Measurements from ENCODE around the gene PRKN. TPM values are rescaled to one million over a fixed set of nuclear protein-coding genes. Genes with fewer than 3 reads are reported as not detected.

Gene PRKN
- total and polyA plus RNA-seq, 3 experiments from 2014 or later = 0.22 to 1.0 (median 0.55) TPM

DNA sequence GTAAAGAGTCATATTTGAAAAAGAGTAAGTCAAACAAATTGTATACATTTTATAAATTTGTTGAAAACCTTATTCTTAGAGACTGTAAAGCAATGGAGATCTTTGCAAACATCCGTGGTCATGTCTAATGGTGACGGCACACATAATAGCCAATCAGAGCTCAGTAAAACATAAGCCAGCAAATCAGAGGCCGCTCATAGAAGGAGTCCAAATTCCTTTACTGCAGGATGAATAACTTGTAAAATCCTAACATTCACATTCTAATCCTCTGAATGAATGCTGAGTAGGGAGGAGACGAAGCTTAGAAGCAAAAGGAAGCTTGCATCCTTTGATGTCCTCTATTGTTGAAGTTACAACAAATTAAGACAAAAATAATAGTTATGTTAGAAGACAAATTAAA is 401.7 kb downstream of the PRKN start:
- no peak overlapping the region for H3K27ac Mint-ChIP-seq
- CTCF ChIA-PET = no interaction called here
- H3K4me1 Mint-ChIP-seq = no peaks in the 10 kb centered on the region

DNA sequence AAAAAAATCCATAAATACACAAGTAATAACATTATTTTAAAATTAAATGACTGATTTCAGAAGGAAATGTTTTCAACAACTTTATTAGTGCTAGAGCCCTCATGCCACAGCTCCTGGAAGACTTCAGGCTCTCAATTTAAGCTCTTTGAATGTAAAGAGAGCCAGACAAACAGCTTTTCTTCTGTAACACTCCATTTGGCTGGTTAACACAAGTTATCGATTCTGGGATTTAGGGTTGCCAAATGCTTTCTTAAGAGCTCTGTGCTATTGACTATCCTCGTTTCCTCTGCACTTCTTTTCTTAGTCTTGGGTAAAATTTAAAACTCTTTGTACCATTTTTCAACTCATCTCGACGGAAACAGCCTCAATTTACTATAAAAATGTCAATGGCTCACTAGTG is 402.5 kb downstream of the PRKN start:
- Histone ChIP-seq H3K4me1 (ENCODE audit: insufficient read depth, low read length) (no peaks in the 10 kb centered on the region), H3K36me3 (ENCODE audit: insufficient read depth, low read length) (no peaks in the 10 kb centered on the region), H3K27me3 (ENCODE audit: insufficient read depth, low read length, poor library complexity, severe bottlenecking) (no peaks in the 10 kb centered on the region), H3K27ac (ENCODE audit: low read depth, low read length) (no peak overlapping the region), H3K9me3 (ENCODE audit: low read length) (no peaks in the 10 kb centered on the region), H3K4me3 (ENCODE audit: low read length) (no peak overlapping the region)
- H3K36me3 Mint-ChIP-seq = peaks cover 0 to 4% (median 0%) of the 10 kb centered on the region in 3 donors
- peaks cover 19 to 41% (median 23%) of the 10 kb centered on the region in 5 donors for H3K9me3 Mint-ChIP-seq
- H3K4me1 Mint-ChIP-seq = no peaks in the 10 kb centered on the region
- no peak overlapping the region for H3K4me3 Mint-ChIP-seq
- H3K27me3 Mint-ChIP-seq = no peaks in the 10 kb centered on the region
- CTCF ChIA-PET = no interaction called here
- no peak overlapping the region for H3K27ac Mint-ChIP-seq
- no peak for DNase-seq
- POLR2A ChIA-PET = no interaction called here

More for the DNA sequence above, 401.7 kb downstream of the PRKN start:
- peaks cover 0 to 4% (median 0%) of the 10 kb centered on the region in 3 donors for H3K36me3 Mint-ChIP-seq
- POLR2A ChIA-PET = no interaction called here
- Histone ChIP-seq H3K27ac (ENCODE audit: low read depth, low read length) (no peak overlapping the region), H3K36me3 (ENCODE audit: insufficient read depth, low read length) (no peaks in the 10 kb centered on the region), H3K4me1 (ENCODE audit: insufficient read depth, low read length) (no peaks in the 10 kb centered on the region), H3K9me3 (ENCODE audit: low read length) (no peaks in the 10 kb centered on the region), H3K4me3 (ENCODE audit: low read length) (no peak overlapping the region), H3K27me3 (ENCODE audit: insufficient read depth, low read length, poor library complexity, severe bottlenecking) (no peaks in the 10 kb centered on the region)
- no peaks in the 10 kb centered on the region for H3K27me3 Mint-ChIP-seq
- H3K9me3 Mint-ChIP-seq = peaks cover 16 to 42% (median 28%) of the 10 kb centered on the region in 5 donors
- no peak for DNase-seq
- H3K4me3 Mint-ChIP-seq = no peak overlapping the region

DNA sequence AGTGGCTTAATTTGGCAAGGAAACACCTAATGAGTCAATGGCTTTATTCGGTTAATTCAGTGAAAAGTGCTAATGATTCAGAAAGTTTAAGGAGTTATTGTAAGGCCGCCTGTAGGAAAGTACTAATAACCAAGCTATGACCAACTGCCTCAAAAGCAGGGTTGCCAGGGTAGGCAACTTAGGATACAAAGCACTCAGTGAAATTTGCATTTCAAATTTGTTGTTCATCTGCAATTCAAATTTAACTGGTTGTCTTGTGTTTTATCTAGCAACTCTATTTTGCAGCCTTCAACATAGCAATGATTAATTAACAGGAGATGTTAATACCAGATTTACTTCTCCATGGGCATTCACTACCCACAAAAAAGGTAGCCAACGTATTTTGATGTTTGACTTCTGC is 412.3 kb downstream of the PRKN start:
- no peaks in the 10 kb centered on the region for H3K36me3 ChIP-seq (ENCODE audit: insufficient read depth, low read length)
- Mint-ChIP-seq H3K36me3 (peaks cover 0 to 9% (median 2%) of the 10 kb centered on the region in 3 donors), H3K9me3 (peaks cover 2 to 18% (median 8%) of the 10 kb centered on the region in 5 donors), H3K4me3 (no peak overlapping the region), H3K27me3 (no peaks in the 10 kb centered on the region), H3K27ac (no peak overlapping the region), H3K4me1 (no peaks in the 10 kb centered on the region)
- no peak overlapping the region for H3K27ac ChIP-seq (ENCODE audit: low read depth, low read length)
- no peak overlapping the region for H3K4me3 ChIP-seq (ENCODE audit: low read length)
- H3K9me3 ChIP-seq (ENCODE audit: low read length) = no peaks in the 10 kb centered on the region
- CTCF ChIA-PET = no interaction called here
- H3K27me3 ChIP-seq (ENCODE audit: insufficient read depth, low read length, poor library complexity, severe bottlenecking) = no peaks in the 10 kb centered on the region
- no peak for DNase-seq
- no peaks in the 10 kb centered on the region for H3K4me1 ChIP-seq (ENCODE audit: insufficient read depth, low read length)
- POLR2A ChIA-PET = no interaction called here

DNA sequence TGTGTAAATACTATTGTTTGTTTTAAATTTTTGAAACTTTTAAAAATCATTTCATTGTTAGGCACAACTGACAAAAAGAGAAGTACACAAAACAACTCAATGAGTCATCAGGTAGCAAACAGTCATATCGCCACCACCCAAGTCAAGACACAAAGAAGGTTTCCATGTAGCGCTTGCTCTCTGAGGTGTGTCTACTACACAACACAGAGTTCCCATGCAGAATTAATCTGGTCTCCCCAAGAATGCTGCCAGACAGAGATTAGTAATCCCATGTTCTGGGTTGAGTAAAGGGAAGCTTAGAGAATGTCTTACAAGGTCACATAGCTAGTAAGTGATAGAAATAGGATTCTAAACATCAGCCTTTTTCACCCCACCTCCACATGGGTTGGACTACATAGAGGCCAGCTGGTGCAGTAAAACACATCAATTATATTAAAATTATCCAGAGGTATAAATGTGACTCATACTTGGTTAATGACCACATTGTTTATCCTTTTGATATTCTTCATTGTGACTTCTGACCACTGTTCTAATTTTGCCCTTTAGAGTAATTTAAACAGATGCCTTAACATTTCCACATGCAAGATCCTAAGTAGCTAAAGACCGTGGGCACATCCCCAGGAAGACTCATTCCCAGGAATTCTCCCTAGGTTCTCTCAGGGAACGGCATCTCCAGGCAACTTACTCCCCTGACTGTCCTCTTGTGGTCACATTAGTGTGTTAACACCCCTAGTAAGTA is 413.5 kb downstream of the PRKN start:
- Mint-ChIP-seq H3K27ac (no peak overlapping the region), H3K36me3 (peaks cover 0 to 9% (median 2%) of the 10 kb centered on the region in 3 donors), H3K27me3 (no peaks in the 10 kb centered on the region), H3K9me3 (peaks cover 4 to 26% (median 10%) of the 10 kb centered on the region in 5 donors), H3K4me3 (no peak overlapping the region), H3K4me1 (no peaks in the 10 kb centered on the region)
- Histone ChIP-seq H3K27ac (ENCODE audit: low read depth, low read length) (no peak overlapping the region), H3K4me1 (ENCODE audit: insufficient read depth, low read length) (no peaks in the 10 kb centered on the region), H3K36me3 (ENCODE audit: insufficient read depth, low read length) (no peaks in the 10 kb centered on the region), H3K9me3 (ENCODE audit: low read length) (no peaks in the 10 kb centered on the region), H3K27me3 (ENCODE audit: insufficient read depth, low read length, poor library complexity, severe bottlenecking) (no peaks in the 10 kb centered on the region), H3K4me3 (ENCODE audit: low read length) (no peak overlapping the region)
- no peak for DNase-seq
- CTCF ChIA-PET = no interaction called here
- POLR2A ChIA-PET = no interaction called here

DNA sequence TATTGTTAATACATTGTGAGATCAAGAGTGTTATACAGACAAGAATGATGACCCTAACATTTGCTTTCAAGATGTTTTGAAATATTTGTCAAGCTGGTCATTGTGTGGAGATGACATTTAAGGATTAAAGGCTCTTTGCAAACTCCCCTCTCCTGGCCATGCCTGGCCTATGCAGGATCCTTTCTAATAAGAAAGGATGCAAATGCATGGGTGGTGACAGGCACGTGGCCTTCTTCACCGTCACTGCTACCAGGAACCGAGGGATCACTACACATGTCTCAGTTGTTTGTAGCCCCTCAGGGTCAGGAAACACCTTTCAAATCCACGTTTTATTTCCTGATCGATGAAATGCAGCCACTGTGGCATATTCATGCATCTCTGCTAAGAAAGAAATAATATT is 419.7 kb downstream of the PRKN start:
- no peak for DNase-seq
- ChIA-PET CTCF (no interaction called here), POLR2A (no interaction called here)
- Mint-ChIP-seq H3K36me3 (peaks cover 0 to 5% (median 0%) of the 10 kb centered on the region in 3 donors), H3K27me3 (no peaks in the 10 kb centered on the region), H3K9me3 (peaks cover 0 to 18% (median 9%) of the 10 kb centered on the region in 5 donors), H3K4me1 (no peaks in the 10 kb centered on the region), H3K4me3 (no peak overlapping the region), H3K27ac (no peak overlapping the region)
- Histone ChIP-seq H3K4me3 (ENCODE audit: low read length) (no peak overlapping the region), H3K36me3 (ENCODE audit: insufficient read depth, low read length) (no peaks in the 10 kb centered on the region), H3K27me3 (ENCODE audit: insufficient read depth, low read length, poor library complexity, severe bottlenecking) (no peaks in the 10 kb centered on the region), H3K4me1 (ENCODE audit: insufficient read depth, low read length) (no peaks in the 10 kb centered on the region), H3K9me3 (ENCODE audit: low read length) (no peaks in the 10 kb centered on the region), H3K27ac (ENCODE audit: low read depth, low read length) (no peak overlapping the region)

DNA sequence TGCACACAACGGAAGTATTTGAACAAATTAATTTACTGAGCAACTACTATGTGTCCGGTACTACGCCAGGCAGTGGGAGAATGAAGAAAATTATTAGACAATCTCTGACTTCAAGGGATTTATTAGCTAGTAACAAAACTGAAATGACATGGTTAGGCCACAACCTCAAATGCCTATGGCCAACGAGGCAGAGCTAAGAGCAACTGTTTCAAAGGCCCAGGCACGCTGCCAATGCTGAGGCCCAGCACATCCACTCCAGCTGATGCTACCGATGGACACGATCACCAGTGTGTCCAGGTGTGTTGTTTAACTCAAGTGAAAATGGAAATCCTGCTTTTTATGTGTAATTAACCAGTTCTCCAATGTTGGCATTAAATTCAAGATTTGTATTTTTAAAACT is 420.9 kb downstream of the PRKN start:
- H3K4me1 Mint-ChIP-seq = no peaks in the 10 kb centered on the region
- Histone ChIP-seq H3K36me3 (ENCODE audit: insufficient read depth, low read length) (no peaks in the 10 kb centered on the region), H3K27ac (ENCODE audit: low read depth, low read length) (no peak overlapping the region), H3K9me3 (ENCODE audit: low read length) (no peaks in the 10 kb centered on the region), H3K27me3 (ENCODE audit: insufficient read depth, low read length, poor library complexity, severe bottlenecking) (no peaks in the 10 kb centered on the region), H3K4me1 (ENCODE audit: insufficient read depth, low read length) (no peaks in the 10 kb centered on the region), H3K4me3 (ENCODE audit: low read length) (no peak overlapping the region)
- CTCF ChIA-PET = no interaction called here
- no peak overlapping the region for H3K27ac Mint-ChIP-seq
- H3K27me3 Mint-ChIP-seq = no peaks in the 10 kb centered on the region
- peaks cover 0 to 14% (median 9%) of the 10 kb centered on the region in 5 donors for H3K9me3 Mint-ChIP-seq
- POLR2A ChIA-PET = no interaction called here
- peaks cover 0 to 5% (median 0%) of the 10 kb centered on the region in 3 donors for H3K36me3 Mint-ChIP-seq
- H3K4me3 Mint-ChIP-seq = no peak overlapping the region
- no peak for DNase-seq

DNA sequence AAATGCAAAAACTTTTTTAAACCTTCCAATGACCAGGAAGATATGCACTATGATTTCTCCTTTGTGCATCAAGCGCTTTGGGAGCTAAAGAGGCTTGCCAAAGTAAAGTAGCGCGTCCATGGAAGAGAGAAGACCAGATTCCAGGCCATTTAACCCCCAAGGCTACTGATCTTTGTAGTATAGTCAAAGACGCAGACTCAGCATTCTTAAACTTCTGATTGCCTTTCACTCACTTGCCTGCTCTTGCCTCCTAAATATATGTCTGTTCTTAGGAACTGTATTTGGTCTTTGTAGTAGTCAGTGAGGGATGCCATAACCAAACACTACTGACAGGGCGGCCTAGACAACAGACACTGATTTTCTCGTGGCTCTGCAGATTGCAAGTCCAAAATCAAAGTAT is 426.4 kb downstream of the PRKN start:
- Mint-ChIP-seq H3K4me3 (no peak overlapping the region), H3K27ac (no peak overlapping the region), H3K9me3 (peaks cover 0 to 4% (median 3%) of the 10 kb centered on the region in 5 donors), H3K27me3 (no peaks in the 10 kb centered on the region), H3K4me1 (no peaks in the 10 kb centered on the region), H3K36me3 (no peaks in the 10 kb centered on the region)
- POLR2A ChIA-PET = no interaction called here
- DNase-seq = no peak
- no peaks in the 10 kb centered on the region for H3K4me1 ChIP-seq (ENCODE audit: insufficient read depth, low read length)
- H3K4me3 ChIP-seq (ENCODE audit: low read length) = no peak overlapping the region
- H3K27ac ChIP-seq (ENCODE audit: low read depth, low read length) = no peak overlapping the region
- H3K27me3 ChIP-seq (ENCODE audit: insufficient read depth, low read length, poor library complexity, severe bottlenecking) = no peaks in the 10 kb centered on the region
- H3K36me3 ChIP-seq (ENCODE audit: insufficient read depth, low read length) = no peaks in the 10 kb centered on the region
- CTCF ChIA-PET = no interaction called here
- H3K9me3 ChIP-seq (ENCODE audit: low read length) = no peaks in the 10 kb centered on the region

DNA sequence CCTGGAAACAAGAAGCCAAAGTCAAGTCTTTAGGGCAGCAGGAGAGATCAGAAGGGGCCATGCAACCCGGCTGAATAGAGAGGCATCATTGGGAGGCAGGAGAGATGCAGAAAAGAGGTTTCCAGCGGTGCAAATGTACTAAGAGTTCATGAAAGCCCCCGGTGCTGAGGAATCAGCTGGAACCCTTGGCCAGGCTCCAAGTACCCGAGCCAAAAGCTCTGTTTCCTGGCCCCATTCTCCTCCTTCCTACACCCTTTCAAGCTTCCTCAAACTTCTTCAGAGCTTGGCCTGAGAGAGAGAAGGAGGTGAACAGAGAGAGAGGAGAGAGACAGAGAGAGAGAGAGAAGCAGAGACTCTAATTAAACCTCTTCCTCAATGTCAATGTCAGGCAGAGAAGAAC is 433.5 kb downstream of the PRKN start:
- Mint-ChIP-seq H3K27me3 (no peaks in the 10 kb centered on the region), H3K4me1 (no peaks in the 10 kb centered on the region), H3K36me3 (no peaks in the 10 kb centered on the region), H3K4me3 (no peak overlapping the region), H3K27ac (no peak overlapping the region), H3K9me3 (peaks cover 0 to 18% (median 4%) of the 10 kb centered on the region in 5 donors)
- Histone ChIP-seq H3K4me3 (ENCODE audit: low read length) (no peak overlapping the region), H3K4me1 (ENCODE audit: insufficient read depth, low read length) (no peaks in the 10 kb centered on the region), H3K27me3 (ENCODE audit: insufficient read depth, low read length, poor library complexity, severe bottlenecking) (no peaks in the 10 kb centered on the region), H3K36me3 (ENCODE audit: insufficient read depth, low read length) (no peaks in the 10 kb centered on the region), H3K9me3 (ENCODE audit: low read length) (no peaks in the 10 kb centered on the region), H3K27ac (ENCODE audit: low read depth, low read length) (no peak overlapping the region)
- POLR2A ChIA-PET = no interaction called here
- no peak for DNase-seq
- CTCF ChIA-PET = no interaction called here
